HEK293T (cell line): Measurements from ENCODE around the gene TYSND1.
A peak's percentile ranks its signal among the peaks of the same experiment; 100 is the strongest.

Experiments
- CTCF ChIA-PET: fragments of 350-600 bp; formaldehyde crosslinking; extraction: SDS; loops from one replicate; lab custom pipeline; 2021; ENCODE audit warnings: antibody characterized with exemption, inconsistent platforms; lab: Yijun Ruan, JAX
- POLR2A ChIA-PET: fragments of 350-600 bp; formaldehyde crosslinking; extraction: SDS; loops from one replicate; lab custom pipeline; 2020; ENCODE audit warnings: antibody characterized with exemption, inconsistent platforms; lab: Yijun Ruan, JAX
- DNase-seq: peaks from one replicate; pipeline ENCODE4 v3.0.0; 2012; ENCODE audit warnings: mixed read lengths; ENCODE audit errors: extremely low spot score
- ARNT ChIP-seq: fragments of 450-650 bp; IDR thresholded peaks from 2 replicates; pipeline ENCODE4 v1.6.1; 2017; ENCODE audit warnings: mild to moderate bottlenecking
- BHLHE40 ChIP-seq: fragments of 450-650 bp; IDR thresholded peaks from 2 replicates; pipeline ENCODE4 v1.6.1; 2016; ENCODE audit warnings: mild to moderate bottlenecking, moderate library complexity, borderline replicate concordance
- CTBP1 ChIP-seq: fragments of 450-650 bp; IDR thresholded peaks from 2 replicates; pipeline ENCODE4 v1.6.1; 2016; ENCODE audit warnings: borderline replicate concordance
- ELF4 ChIP-seq: fragments of 450-650 bp; IDR thresholded peaks from 2 replicates; pipeline ENCODE4 v1.6.1; 2017; ENCODE audit warnings: antibody characterized with exemption
- FOXA1 ChIP-seq: fragments of 450-650 bp; IDR thresholded peaks from 2 replicates; pipeline ENCODE4 v1.6.1; 2016; ENCODE audit warnings: mild to moderate bottlenecking
- FOXK2 ChIP-seq: fragments of 450-650 bp; IDR thresholded peaks from 2 replicates; pipeline ENCODE4 v1.6.1; 2016; ENCODE audit warnings: mild to moderate bottlenecking
- FOXM1 ChIP-seq: fragments of 450-650 bp; IDR thresholded peaks from 2 replicates; pipeline ENCODE4 v1.6.1; 2017; ENCODE audit warnings: mild to moderate bottlenecking, borderline replicate concordance
- HDGF ChIP-seq: fragments of 450-650 bp; IDR thresholded peaks from 2 replicates; pipeline ENCODE4 v1.6.1; 2017; ENCODE audit warnings: antibody characterized with exemption, borderline replicate concordance
- L3MBTL2 ChIP-seq: fragments of 450-650 bp; conservative IDR thresholded peaks from 2 replicates; pipeline ENCODE4 v1.6.1; 2016; ENCODE audit warnings: mild to moderate bottlenecking
- LEF1 ChIP-seq: fragments of 450-650 bp; IDR thresholded peaks from 2 replicates; pipeline ENCODE4 v1.6.1; 2017; ENCODE audit warnings: mild to moderate bottlenecking, borderline replicate concordance
- NFRKB ChIP-seq: fragments of 450-650 bp; IDR thresholded peaks from 2 replicates; pipeline ENCODE4 v1.6.1; 2016; ENCODE audit warnings: mild to moderate bottlenecking, moderate library complexity
- SP1 ChIP-seq: fragments of 450-650 bp; IDR thresholded peaks from 2 replicates; pipeline ENCODE4 v1.6.1; 2017
- SUZ12 ChIP-seq: fragments of 450-650 bp; IDR thresholded peaks from 2 replicates; pipeline ENCODE4 v1.6.1; 2016; ENCODE audit warnings: mild to moderate bottlenecking
- TARDBP ChIP-seq: fragments of 450-650 bp; IDR thresholded peaks from 2 replicates; pipeline ENCODE4 v1.6.1; 2016
- ZNF384 ChIP-seq: fragments of 450-650 bp; IDR thresholded peaks from 2 replicates; pipeline ENCODE4 v1.6.1; 2016
- TF ChIP-seq, protein P1 (sequence below): fragments of 450-650 bp; IDR thresholded peaks from 2 replicates; pipeline ENCODE4 v1.6.1; 2016

Gene TYSND1

DNA sequence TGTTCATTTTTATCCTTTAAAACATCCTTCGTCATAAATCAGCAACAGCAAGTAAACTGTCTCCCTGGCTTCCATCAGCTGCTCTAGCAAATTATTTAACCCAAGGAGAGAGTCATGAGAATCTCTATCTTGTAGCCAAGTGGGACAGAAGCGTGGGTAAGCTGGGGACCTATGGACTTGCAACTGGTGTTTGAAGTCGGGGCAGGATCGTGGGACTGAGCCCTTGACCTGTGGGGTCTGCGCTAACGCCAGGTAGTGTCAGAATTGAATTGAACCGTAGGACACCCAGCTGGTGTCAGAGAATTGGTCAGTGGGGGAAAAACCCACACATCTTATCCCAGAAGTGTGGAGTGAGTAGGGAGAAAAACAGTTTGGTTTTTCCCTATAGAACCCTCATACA lies 27.3 kb downstream of the TYSND1 start:
- ChIA-PET POLR2A (interaction anchor here (4.7 kb wide), 1 partner anchor 27 kb away, joined by 41 read pairs; the partner anchor contains the start of gene TYSND1), CTCF (interaction anchor here (0.9 kb wide), 1 partner anchor 161 kb away, joined by 4 read pairs; no protein-coding TSS in a partner anchor)
- DNase-seq, result no peak
- no peak for TF ChIP-seq BHLHE40
- TF ChIP-seq SP1, result no peak
- TF ChIP-seq ELF4, result no peak
- TF ChIP-seq LEF1, result no peak
- no peak for TF ChIP-seq ZNF384
- no peak for TF ChIP-seq TARDBP
- no peak for TF ChIP-seq CTBP1
- no peak for TF ChIP-seq FOXA1
- no peak for TF ChIP-seq HDGF
- TF ChIP-seq SUZ12, result no peak
- TF ChIP-seq L3MBTL2, result no peak
- TF ChIP-seq FOXM1, result no peak
- no peak for TF ChIP-seq NFRKB
- no peak for TF ChIP-seq ARNT
- TF ChIP-seq, protein P1, sequence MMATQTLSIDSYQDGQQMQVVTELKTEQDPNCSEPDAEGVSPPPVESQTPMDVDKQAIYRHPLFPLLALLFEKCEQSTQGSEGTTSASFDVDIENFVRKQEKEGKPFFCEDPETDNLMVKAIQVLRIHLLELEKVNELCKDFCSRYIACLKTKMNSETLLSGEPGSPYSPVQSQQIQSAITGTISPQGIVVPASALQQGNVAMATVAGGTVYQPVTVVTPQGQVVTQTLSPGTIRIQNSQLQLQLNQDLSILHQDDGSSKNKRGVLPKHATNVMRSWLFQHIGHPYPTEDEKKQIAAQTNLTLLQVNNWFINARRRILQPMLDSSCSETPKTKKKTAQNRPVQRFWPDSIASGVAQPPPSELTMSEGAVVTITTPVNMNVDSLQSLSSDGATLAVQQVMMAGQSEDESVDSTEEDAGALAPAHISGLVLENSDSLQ, result no peak
- TF ChIP-seq FOXK2, result no peak

- ChIA-PET POLR2A (interaction anchor here (4.7 kb wide), 1 partner anchor 28 kb away, joined by 41 read pairs; the partner anchor contains the start of gene TYSND1), CTCF (interaction anchor here (0.6 to 1.0 kb wide), 2 partner anchors 11 to 155 kb away, joined by 3 read pairs; no protein-coding TSS in a partner anchor)
- no peak for TF ChIP-seq FOXA1
- no peak for TF ChIP-seq L3MBTL2
- no peak for TF ChIP-seq HDGF
- TF ChIP-seq SP1, result no peak
- TF ChIP-seq LEF1, result no peak
- no peak for TF ChIP-seq NFRKB
- no peak for TF ChIP-seq ZNF384
- TF ChIP-seq ARNT, result no peak
- no peak for TF ChIP-seq TARDBP
- no peak for TF ChIP-seq ELF4
- TF ChIP-seq FOXM1, result no peak
- TF ChIP-seq, protein P1, result no peak
- TF ChIP-seq SUZ12, result no peak
- TF ChIP-seq CTBP1, result no peak
- TF ChIP-seq BHLHE40, result no peak
- TF ChIP-seq FOXK2, result no peak
- DNase-seq, result no peak
Observed at GRCh38 chr10:70118196-70118595, 28.3 kb downstream of the TYSND1 start.

DNA sequence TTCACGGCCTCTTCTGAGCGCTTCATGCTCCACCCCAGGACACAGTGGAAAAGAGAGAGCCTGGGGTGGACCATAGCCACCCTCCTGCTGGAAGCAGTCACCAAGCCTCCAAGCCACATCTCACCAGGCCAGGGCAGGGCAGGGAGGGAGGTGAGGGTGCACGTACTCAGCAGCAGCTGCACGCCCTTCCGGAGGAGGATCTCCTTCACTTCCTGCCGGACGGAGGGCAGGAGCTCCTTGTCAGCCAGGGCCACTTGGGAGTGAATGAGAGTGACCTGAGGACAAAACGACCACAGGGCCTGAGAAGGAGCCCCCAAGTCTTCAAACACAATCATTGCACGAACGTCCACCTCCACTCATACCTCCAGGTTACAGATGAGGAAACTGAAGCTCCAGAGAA lies 28.9 kb downstream of the TYSND1 start:
- TF ChIP-seq SP1 (no peak), BHLHE40 (no peak), L3MBTL2 (no peak), ARNT (no peak), NFRKB (no peak), CTBP1 (no peak), SUZ12 (no peak)
- ChIA-PET CTCF (interaction anchor here (1.1 to 2.6 kb wide), 2 partner anchors 10 to 70 kb away, joined by 3 to 9 read pairs; no protein-coding TSS in a partner anchor), POLR2A (interaction anchor here (4.7 kb wide), 1 partner anchor 28 kb away, joined by 41 read pairs; the partner anchor contains the start of gene TYSND1)
- no peak for DNase-seq

DNA sequence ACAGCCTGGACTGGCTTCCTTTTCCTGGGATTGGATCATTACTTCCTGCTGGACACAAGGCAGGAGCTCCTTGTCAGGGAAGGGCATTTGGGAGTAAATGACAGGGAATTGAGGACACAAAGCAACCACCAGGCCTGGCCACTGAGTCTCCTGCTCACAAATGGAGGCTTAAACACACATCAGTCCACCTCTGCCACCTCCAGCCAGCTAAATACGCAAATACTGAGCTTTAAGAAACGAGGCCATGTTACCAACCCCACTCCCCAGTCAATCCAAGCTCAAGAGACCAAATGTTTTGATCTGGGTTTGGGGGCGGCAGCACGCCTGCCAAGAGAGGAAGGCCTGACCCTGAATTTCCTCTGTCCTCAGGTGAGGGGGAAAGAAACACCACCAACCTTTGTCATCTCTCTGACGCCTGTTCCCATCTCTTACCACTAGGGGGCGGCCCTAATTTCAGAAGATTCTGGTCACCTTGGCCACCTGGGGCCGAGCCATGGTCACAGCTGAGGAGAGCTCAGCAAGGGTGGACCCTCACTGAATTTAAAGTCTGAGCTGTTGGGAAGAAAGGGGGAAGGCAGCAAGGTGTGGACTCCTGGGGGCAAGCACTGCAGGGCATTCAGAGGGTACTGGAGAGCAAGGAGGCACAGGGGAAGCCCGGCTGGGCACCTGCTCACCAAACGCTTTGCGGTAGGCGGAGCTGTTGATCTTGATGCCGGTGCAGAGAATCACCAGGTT lies 30.4 kb downstream of the TYSND1 start:
- TF ChIP-seq LEF1 (no peak), FOXA1 (no peak), SUZ12 (no peak), ARNT (no peak)
- TF ChIP-seq, protein P1, result no peak
- POLR2A ChIA-PET, result interaction anchor here (1.6 to 4.7 kb wide), 2 partner anchors 30 to 55 kb away, joined by 5 to 41 read pairs; partner anchors contain the start of genes SAR1A and TYSND1
- peak; percentile 80 for DNase-seq
- CTCF ChIA-PET, result interaction anchor here (0.6 to 2.6 kb wide), 18 partner anchors 9 to 1591 kb away, joined by 3 to 24 read pairs (median 4); partner anchors contain the start of genes MACROH2A2 and TYSND1

DNA sequence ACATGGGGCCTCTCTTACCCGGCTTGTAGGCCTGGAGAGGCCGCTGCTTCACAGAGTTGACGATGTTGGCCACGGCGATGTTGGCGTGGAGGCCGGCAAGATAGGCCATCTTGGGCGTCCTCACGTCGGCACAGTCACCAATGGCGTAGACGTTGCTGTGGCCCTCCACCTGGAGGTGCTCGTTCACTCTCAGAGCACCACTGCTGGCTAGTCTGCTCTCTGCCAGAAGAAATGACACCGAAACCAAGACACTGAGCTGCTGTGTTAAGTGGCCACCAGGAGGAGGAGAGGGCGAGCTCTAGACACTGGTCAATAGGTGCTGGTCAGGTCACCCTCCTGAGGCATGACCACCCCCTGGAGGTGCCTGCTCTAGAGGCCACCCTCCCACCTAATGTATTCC lies 31.6 kb downstream of the TYSND1 start:
- DNase-seq, result no peak
- CTCF ChIA-PET, result interaction anchor here (1.2 to 2.6 kb wide), 5 partner anchors 8 to 138 kb away, joined by 3 to 24 read pairs (median 6); partner anchors contain the start of gene TYSND1
- POLR2A ChIA-PET, result interaction anchor here (4.7 kb wide), 1 partner anchor 31 kb away, joined by 41 read pairs; the partner anchor contains the start of gene TYSND1
- TF ChIP-seq SP1 (no peak), FOXA1 (no peak), SUZ12 (no peak), HDGF (no peak), ZNF384 (no peak), ARNT (no peak), BHLHE40 (no peak), ELF4 (no peak), FOXM1 (no peak), L3MBTL2 (no peak), LEF1 (no peak), TARDBP (no peak), FOXK2 (no peak), NFRKB (no peak), CTBP1 (no peak)
- TF ChIP-seq, protein P1, result no peak
